ENCODE data around the gene CEMP1.

CEMP1 gene

DNA sequence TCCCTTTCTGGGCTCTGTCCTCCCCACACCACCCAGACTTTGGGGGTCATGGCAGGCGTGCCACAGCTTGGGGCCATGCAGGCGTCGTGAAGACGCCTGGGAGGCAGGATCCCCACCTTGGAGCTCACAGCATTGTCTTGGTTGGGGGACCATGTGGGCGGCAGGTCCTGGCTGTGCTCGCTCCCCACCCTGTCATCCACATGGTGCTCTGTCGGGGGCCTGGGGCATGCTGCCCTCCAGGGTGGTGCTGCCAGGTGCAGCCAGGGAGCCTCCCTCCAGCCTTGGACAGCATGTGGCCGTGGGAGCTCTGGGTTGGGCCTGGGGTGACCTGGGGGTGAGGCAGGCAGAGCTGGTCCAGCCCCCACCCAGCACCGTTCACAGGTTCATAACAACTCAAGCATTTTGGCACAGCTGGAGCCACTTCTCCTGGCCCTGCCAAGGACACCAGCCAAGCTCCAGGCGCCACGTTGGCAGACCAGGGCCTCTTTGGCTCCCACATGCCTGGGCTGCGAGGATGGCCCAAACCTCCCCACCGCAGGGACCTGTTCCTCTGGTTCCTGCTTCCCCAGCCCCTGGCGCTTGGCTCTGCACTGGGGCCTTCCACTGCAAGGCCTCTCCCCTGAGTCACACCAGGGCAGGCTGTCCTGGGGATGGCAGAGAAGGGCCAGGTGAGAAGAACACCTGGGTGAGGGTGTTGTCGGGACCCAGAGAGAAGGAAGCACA lies 32.5 kb downstream of the CEMP1 start:
- DNase-seq (ENCODE audit: low spot score), result no peak
- TF ChIP-seq, protein P1, sequence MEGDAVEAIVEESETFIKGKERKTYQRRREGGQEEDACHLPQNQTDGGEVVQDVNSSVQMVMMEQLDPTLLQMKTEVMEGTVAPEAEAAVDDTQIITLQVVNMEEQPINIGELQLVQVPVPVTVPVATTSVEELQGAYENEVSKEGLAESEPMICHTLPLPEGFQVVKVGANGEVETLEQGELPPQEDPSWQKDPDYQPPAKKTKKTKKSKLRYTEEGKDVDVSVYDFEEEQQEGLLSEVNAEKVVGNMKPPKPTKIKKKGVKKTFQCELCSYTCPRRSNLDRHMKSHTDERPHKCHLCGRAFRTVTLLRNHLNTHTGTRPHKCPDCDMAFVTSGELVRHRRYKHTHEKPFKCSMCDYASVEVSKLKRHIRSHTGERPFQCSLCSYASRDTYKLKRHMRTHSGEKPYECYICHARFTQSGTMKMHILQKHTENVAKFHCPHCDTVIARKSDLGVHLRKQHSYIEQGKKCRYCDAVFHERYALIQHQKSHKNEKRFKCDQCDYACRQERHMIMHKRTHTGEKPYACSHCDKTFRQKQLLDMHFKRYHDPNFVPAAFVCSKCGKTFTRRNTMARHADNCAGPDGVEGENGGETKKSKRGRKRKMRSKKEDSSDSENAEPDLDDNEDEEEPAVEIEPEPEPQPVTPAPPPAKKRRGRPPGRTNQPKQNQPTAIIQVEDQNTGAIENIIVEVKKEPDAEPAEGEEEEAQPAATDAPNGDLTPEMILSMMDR (IDR thresholded peaks at IDR 0.05; ENCODE audit: extremely low read depth, insufficient read depth, missing control alignments), result no peak
- in situ Hi-C loops (cut with MboI; ENCODE audit: low pct_unique_long_range_greater_than_20kb, low sequenced_read_pairs, unreplicated experiment), result loop anchor here (10.0 kb wide), 1 partner anchor 54 kb away; no protein-coding TSS in a partner anchor

DNA sequence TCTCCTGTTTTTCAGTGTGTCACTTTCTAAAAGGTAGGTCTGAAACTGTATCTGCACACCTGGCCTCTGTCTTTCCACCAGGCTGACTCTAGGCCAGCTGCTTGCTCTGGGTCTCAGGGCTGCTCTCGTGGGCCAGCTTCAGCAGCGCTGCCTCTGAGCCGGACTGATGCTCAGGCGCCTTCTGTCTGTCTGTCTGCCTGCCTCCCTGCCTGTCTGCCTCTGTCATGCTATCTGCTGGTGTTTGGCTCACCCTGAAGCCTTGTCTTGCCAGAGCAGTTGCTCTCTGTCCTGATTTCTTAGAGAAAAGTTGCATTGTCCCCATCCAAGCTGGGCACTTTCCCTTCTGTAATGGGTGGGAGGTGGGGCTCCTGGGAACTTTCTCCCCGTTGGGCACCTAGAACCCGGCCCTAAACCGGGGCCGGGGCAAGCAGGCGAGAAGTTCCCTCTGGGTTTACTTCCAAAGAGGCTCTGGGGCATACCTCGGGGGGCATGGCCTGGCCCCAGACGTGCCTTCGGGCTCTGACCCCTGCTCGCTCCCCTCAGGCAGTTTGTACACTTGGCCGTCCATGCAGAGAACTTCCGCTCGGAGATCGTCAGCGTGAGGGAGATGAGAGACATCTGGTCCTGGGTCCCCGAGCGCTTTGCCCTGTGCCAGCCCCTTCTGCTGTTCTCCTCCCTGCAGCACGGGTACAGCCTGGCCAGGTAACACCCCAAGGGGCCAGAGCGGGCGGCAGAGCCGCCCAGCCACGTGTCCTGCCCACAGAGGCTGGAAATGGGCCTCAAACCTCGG lies 33.3 kb downstream of the CEMP1 start:
- in situ Hi-C loops (cut with MboI; ENCODE audit: low pct_unique_long_range_greater_than_20kb, low sequenced_read_pairs, unreplicated experiment), result loop anchor here (10.0 kb wide), 1 partner anchor 53 kb away; no protein-coding TSS in a partner anchor
- no peak for DNase-seq (ENCODE audit: low spot score)

DNA sequence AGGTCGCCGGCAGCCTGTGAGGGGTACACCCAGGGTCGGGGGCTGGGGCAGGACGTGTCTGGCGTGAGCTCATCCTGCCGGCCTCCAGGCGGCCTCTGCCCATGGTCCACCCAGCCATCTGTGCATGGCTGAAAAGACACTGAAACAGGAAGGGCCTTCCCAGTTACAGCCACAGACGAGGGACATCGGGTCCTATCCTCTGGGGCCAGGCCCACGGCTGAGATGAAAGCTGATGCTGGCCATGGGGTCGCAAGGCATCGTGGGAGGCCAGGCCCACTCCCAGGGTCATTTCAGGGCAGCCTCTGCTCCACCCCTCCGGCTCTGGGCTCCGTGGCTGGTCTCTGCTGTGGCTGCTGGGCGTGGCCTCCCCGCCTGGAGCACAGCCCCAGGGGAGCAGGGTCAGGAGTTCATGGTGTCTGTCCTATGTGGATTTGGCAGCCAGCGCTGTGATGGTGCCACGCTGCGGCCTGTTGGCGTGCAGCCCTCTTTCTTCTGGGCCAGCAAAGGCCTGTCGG lies 34.0 kb downstream of the CEMP1 start:
- in situ Hi-C loops (cut with MboI; ENCODE audit: low pct_unique_long_range_greater_than_20kb, low sequenced_read_pairs, unreplicated experiment), result loop anchor here (10.0 kb wide), 1 partner anchor 52 kb away; no protein-coding TSS in a partner anchor
- DNase-seq (ENCODE audit: low spot score), result no peak
- TF ChIP-seq, protein P1 (IDR thresholded peaks at IDR 0.05; ENCODE audit: extremely low read depth, insufficient read depth, missing control alignments), result no peak

More for the DNA sequence above, 33.3 kb downstream of the CEMP1 start:
- TF ChIP-seq, protein P1 (IDR thresholded peaks at IDR 0.05; ENCODE audit: extremely low read depth, insufficient read depth, missing control alignments), result no peak

DNA sequence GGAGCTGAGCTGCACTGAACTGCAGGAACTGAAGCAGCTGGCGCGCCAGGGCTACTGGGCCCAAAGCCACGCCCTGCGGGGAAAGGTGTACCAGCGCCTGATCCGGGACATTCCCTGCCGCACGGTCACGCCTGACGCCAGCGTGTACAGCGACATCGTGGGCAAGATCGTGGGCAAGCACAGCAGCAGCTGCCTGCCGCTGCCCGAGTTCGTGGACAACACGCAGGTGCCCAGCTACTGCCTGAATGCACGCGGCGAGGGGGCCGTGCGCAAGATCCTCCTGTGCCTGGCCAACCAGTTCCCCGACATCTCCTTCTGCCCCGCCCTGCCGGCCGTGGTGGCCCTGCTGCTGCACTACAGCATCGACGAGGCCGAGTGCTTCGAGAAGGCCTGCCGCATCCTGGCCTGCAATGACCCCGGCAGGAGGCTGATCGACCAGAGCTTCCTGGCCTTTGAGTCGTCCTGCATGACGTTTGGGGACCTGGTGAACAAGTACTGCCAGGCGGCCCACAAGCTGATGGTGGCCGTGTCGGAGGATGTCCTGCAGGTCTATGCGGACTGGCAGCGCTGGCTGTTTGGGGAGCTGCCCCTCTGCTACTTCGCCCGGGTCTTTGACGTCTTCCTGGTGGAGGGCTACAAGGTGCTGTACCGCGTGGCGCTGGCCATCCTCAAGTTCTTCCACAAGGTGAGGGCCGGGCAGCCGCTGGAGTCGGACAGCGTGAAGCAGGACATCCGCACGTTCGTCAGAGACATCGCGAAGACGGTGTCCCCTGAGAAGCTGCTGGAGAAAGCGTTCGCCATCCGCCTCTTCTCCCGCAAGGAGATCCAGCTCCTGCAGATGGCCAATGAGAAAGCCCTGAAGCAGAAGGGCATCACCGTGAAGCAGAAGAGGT lies 34.7 kb downstream of the CEMP1 start:
- in situ Hi-C loops (cut with MboI; ENCODE audit: low pct_unique_long_range_greater_than_20kb, low sequenced_read_pairs, unreplicated experiment), result loop anchor here (10.0 kb wide), 1 partner anchor 52 kb away; no protein-coding TSS in a partner anchor
- no peak for DNase-seq (ENCODE audit: low spot score)
- TF ChIP-seq, protein P1 (IDR thresholded peaks at IDR 0.05; ENCODE audit: extremely low read depth, insufficient read depth, missing control alignments), result no peak

DNA sequence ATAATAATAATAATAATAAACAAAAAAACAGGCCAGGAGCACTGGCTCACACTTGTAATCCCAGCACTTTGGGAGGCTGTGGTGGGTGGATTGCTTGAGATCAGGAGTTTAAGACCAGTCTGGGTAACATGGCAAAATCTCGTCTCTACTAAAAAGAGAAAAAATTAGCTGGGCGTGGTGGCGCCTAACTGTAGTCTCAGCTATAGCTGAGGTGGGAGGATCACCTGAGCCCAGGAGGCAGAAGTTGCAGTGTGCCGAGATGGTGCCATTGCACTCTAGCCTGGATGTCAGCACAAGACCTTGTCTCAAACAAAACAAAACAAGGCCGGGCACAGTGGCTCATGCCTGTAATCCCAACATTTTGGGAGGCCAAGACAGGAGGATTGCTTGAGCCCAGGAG lies 36.2 kb downstream of the CEMP1 start:
- in situ Hi-C loops (cut with MboI; ENCODE audit: low pct_unique_long_range_greater_than_20kb, low sequenced_read_pairs, unreplicated experiment), result loop anchor here (10.0 kb wide), 1 partner anchor 50 kb away; no protein-coding TSS in a partner anchor
- DNase-seq (ENCODE audit: low spot score), result no peak
- TF ChIP-seq, protein P1 (IDR thresholded peaks at IDR 0.05; ENCODE audit: extremely low read depth, insufficient read depth, missing control alignments), result no peak

All from GM13977 (cell line).